Measurements from ENCODE around the gene FOXD1.

The FOXD1 gene

DNA sequence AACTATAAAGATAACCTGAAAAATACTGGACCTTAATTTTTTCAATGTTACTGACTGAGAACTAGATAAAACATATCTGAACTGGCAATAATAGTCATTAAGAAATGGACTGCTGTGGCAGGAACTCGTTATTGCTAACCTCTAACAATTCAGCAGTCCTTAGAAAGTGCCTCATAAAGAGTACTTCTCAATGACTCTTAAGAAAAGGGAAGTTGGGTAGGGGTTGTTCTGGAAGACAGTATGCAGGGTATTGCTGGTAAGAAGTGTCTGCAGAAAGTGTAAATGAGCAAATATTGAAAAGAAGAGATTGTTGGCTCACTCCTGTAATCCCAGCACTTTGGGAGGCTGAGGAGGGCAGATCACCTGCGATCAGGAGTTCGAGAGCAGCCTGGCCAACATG lies 27.9 kb downstream of the FOXD1 start:
- Histone ChIP-seq H3K4me2 (ENCODE audit: low read length) (no peak overlapping the region), H3K9me2 (replicated peaks; ENCODE audit: control insufficient read depth, low read length) (no peaks in the 10 kb centered on the region), H3K4me1 (ENCODE audit: control insufficient read depth, low read length) (no peaks in the 10 kb centered on the region), H3K27me3 (ENCODE audit: control insufficient read depth, low read length) (peaks cover 33% of the 10 kb centered on the region), H3F3A (ENCODE audit: control insufficient read depth, insufficient read depth) (no peaks in the 10 kb centered on the region), H3K79me2 (ENCODE audit: control insufficient read depth, low read length) (no peaks in the 10 kb centered on the region), H3K4me3 (ENCODE audit: low read length) (no peak overlapping the region), H3K27ac (ENCODE audit: low read depth, low read length) (no peak overlapping the region), H3K36me3 (ENCODE audit: control insufficient read depth, low read length) (no peaks in the 10 kb centered on the region), H4K20me1 (ENCODE audit: control insufficient read depth, insufficient read depth, low read depth, low read length) (no peaks in the 10 kb centered on the region), H3K9me3 (ENCODE audit: control insufficient read depth, insufficient read depth, low read length) (no peaks in the 10 kb centered on the region)
- TF ChIP-seq EZH2phosphoT487 (IDR thresholded peaks at IDR 0.05; ENCODE audit: borderline replicate concordance, low read length) = no peak
- TF ChIP-seq, protein P1, sequence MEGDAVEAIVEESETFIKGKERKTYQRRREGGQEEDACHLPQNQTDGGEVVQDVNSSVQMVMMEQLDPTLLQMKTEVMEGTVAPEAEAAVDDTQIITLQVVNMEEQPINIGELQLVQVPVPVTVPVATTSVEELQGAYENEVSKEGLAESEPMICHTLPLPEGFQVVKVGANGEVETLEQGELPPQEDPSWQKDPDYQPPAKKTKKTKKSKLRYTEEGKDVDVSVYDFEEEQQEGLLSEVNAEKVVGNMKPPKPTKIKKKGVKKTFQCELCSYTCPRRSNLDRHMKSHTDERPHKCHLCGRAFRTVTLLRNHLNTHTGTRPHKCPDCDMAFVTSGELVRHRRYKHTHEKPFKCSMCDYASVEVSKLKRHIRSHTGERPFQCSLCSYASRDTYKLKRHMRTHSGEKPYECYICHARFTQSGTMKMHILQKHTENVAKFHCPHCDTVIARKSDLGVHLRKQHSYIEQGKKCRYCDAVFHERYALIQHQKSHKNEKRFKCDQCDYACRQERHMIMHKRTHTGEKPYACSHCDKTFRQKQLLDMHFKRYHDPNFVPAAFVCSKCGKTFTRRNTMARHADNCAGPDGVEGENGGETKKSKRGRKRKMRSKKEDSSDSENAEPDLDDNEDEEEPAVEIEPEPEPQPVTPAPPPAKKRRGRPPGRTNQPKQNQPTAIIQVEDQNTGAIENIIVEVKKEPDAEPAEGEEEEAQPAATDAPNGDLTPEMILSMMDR (IDR thresholded peaks at IDR 0.05; ENCODE audit: low read depth, low read length, poor library complexity, severe bottlenecking) = no peak

DNA sequence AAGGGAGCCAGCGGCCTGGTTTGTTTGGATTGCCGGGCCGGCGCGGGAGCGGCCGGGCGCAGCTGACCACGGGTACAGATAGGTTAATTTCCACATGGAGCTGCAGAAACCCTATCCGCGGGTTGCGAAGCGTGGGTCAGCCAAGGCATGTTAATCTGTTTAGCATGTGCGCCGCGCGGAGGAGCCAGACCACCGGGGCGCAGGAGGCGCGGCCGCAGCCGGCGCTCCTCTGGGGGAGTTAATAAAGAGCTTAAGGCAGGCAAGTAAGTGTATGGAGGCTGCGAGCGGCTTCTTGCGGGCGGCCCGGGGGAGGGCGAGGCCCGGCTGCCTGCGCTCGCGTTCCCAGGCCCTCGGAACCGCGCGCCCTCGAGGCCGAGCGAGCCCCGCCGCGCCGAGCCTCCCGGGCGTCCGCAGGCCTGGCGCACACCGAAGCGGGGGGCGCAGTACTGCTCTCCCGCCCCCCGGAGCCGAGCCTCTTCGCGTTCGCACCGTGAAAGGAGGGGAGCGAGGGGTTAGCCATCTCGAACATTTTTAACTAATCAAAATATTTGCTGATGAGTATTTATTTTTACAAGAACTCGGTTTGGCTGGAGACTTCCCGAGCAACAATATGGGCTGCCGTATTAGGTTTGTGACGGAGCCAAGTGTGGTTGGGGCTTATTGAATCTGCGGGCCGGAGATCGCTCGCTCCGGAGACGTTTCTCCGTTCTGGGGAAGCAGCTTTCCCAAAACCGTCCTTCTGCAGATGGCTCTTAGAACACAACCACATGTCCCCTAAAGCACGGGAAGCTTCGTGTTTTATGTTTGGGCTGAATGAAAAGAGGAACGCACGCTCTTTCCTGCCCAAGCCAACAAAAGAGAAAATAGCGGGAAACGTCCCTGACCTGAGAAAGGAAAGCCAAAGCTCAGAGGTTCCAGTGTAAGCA lies 28.8 kb downstream of the FOXD1 start:
- H3K36me3 ChIP-seq (ENCODE audit: control insufficient read depth, low read length) = no peaks in the 10 kb centered on the region
- H3K79me2 ChIP-seq (ENCODE audit: control insufficient read depth, low read length) = no peaks in the 10 kb centered on the region
- no peak for TF ChIP-seq EZH2phosphoT487 (IDR thresholded peaks at IDR 0.05; ENCODE audit: borderline replicate concordance, low read length)
- TF ChIP-seq, protein P1 (IDR thresholded peaks at IDR 0.05; ENCODE audit: low read depth, low read length, poor library complexity, severe bottlenecking) = no peak
- H3K4me2 ChIP-seq (ENCODE audit: low read length) = no peak overlapping the region
- no peak overlapping the region for H3K27ac ChIP-seq (ENCODE audit: low read depth, low read length)
- H3K9me2 ChIP-seq (replicated peaks; ENCODE audit: control insufficient read depth, low read length) = no peaks in the 10 kb centered on the region
- H3K9me3 ChIP-seq (ENCODE audit: control insufficient read depth, insufficient read depth, low read length) = no peaks in the 10 kb centered on the region
- no peak overlapping the region for H3K4me3 ChIP-seq (ENCODE audit: low read length)
- peaks cover 39% of the 10 kb centered on the region for H3K27me3 ChIP-seq (ENCODE audit: control insufficient read depth, low read length)
- H3F3A ChIP-seq (ENCODE audit: control insufficient read depth, insufficient read depth) = no peaks in the 10 kb centered on the region
- H4K20me1 ChIP-seq (ENCODE audit: control insufficient read depth, insufficient read depth, low read depth, low read length) = no peaks in the 10 kb centered on the region
- no peaks in the 10 kb centered on the region for H3K4me1 ChIP-seq (ENCODE audit: control insufficient read depth, low read length)

DNA sequence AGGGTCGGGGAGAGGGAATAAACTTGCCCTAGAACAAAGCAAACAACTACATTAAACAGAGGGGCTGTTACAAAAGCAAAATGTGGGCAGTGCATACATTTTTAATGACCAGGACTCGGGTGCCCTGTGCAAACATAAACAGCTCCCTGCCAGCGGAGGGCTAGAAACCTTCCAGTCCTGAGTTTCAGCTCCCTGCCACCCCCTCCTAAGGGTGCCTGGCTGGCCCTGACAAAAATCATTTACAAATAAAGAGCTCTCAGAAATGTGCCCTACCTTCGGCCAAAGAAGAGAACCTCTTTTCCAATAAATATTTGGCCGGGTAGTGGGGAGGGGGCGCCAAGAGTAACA lies 29.5 kb downstream of the FOXD1 start:
- no peaks in the 10 kb centered on the region for H4K20me1 ChIP-seq (ENCODE audit: control insufficient read depth, insufficient read depth, low read depth, low read length)
- H3K79me2 ChIP-seq (ENCODE audit: control insufficient read depth, low read length) = no peaks in the 10 kb centered on the region
- no peaks in the 10 kb centered on the region for H3F3A ChIP-seq (ENCODE audit: control insufficient read depth, insufficient read depth)
- H3K27ac ChIP-seq (ENCODE audit: low read depth, low read length) = no peak overlapping the region
- no peaks in the 10 kb centered on the region for H3K4me1 ChIP-seq (ENCODE audit: control insufficient read depth, low read length)
- TF ChIP-seq, protein P1 (IDR thresholded peaks at IDR 0.05; ENCODE audit: low read depth, low read length, poor library complexity, severe bottlenecking) = no peak
- no peak for TF ChIP-seq EZH2phosphoT487 (IDR thresholded peaks at IDR 0.05; ENCODE audit: borderline replicate concordance, low read length)
- H3K27me3 ChIP-seq (ENCODE audit: control insufficient read depth, low read length) = peaks cover 43% of the 10 kb centered on the region
- H3K4me2 ChIP-seq (ENCODE audit: low read length) = no peak overlapping the region
- H3K36me3 ChIP-seq (ENCODE audit: control insufficient read depth, low read length) = no peaks in the 10 kb centered on the region
- H3K9me3 ChIP-seq (ENCODE audit: control insufficient read depth, insufficient read depth, low read length) = no peaks in the 10 kb centered on the region
- H3K4me3 ChIP-seq (ENCODE audit: low read length) = no peak overlapping the region
- no peaks in the 10 kb centered on the region for H3K9me2 ChIP-seq (replicated peaks; ENCODE audit: control insufficient read depth, low read length)

Measured in DOHH2 (cell line).